GM12801 (cell line): ENCODE data around the gene ANKRD13D.

Experiments used
- CTCF ChIP-seq: IDR thresholded peaks from one replicate; pipeline ENCODE4 v1.5.1; 2011; ENCODE audit warnings: control low read depth; ENCODE audit not compliant: insufficient read length; ENCODE audit errors: extremely low read depth

Gene ANKRD13D

GRCh38 chr11:67269401-67270255 is 19.5 kb upstream of the ANKRD13D start:
- no peak for TF ChIP-seq CTCF

GRCh38 chr11:67270256-67271204 is 18.6 kb upstream of the ANKRD13D start:
- TF ChIP-seq CTCF: no peak

GRCh38 chr11:67271205-67271540 is 17.9 kb upstream of the ANKRD13D start:
- TF ChIP-seq CTCF: no peak

GRCh38 chr11:67271541-67272284 is 17.4 kb upstream of the ANKRD13D start:
- no peak for TF ChIP-seq CTCF

- TF ChIP-seq CTCF: no peak
These were observed 16.5 kb upstream of the ANKRD13D start for GRCh38 chr11:67272327-67273259.

GRCh38 chr11:67273260-67273990 is 15.7 kb upstream of the ANKRD13D start:
- no peak for TF ChIP-seq CTCF
